DOHH2 (cell line): ENCODE data around the gene EFCAB12.

Source experiments
- H3F3A ChIP-seq: fragments of 200-600 bp; sonication (generic), shearing (Covaris generic); 2 replicates; pipeline ENCODE4 v1.6.0; 2016; ENCODE audit warnings: antibody characterized with exemption, mild to moderate bottlenecking; ENCODE audit not compliant: control insufficient read depth, insufficient read depth
- H3K27ac ChIP-seq: fragments of 200-600 bp; sonication (generic); 2 replicates; pipeline ENCODE4 v1.5.1; 2014; ENCODE audit warnings: low read depth, mild to moderate bottlenecking, low read length, moderate library complexity
- H3K27me3 ChIP-seq: fragments of 200-600 bp; sonication (generic); 2 replicates; pipeline ENCODE4 v1.6.1; 2014; ENCODE audit warnings: mild to moderate bottlenecking, low read length, mixed read lengths; ENCODE audit not compliant: control insufficient read depth
- H3K36me3 ChIP-seq: fragments of 200-600 bp; sonication (generic); 2 replicates; pipeline ENCODE4 v1.6.1; 2014; ENCODE audit warnings: mild to moderate bottlenecking, low read length, moderate library complexity, mixed read lengths; ENCODE audit not compliant: control insufficient read depth
- H3K4me1 ChIP-seq: fragments of 200-600 bp; sonication (generic); 2 replicates; pipeline ENCODE4 v1.6.1; 2014; ENCODE audit warnings: mild to moderate bottlenecking, low read length, mixed read lengths; ENCODE audit not compliant: control insufficient read depth
- H3K4me2 ChIP-seq: fragments of 200-600 bp; sonication (generic); 2 replicates; pipeline ENCODE4 v1.6.0; 2014; ENCODE audit warnings: mild to moderate bottlenecking, low read length, moderate library complexity
- H3K4me3 ChIP-seq: fragments of 200-600 bp; sonication (generic); 2 replicates; pipeline ENCODE4 v1.5.1; 2014; ENCODE audit warnings: mild to moderate bottlenecking, low read length, mixed read lengths
- H3K79me2 ChIP-seq: fragments of 200-600 bp; sonication (generic); 2 replicates; pipeline ENCODE4 v1.6.1; 2014; ENCODE audit warnings: mild to moderate bottlenecking, low read length, mixed read lengths; ENCODE audit not compliant: control insufficient read depth
- H3K9me2 ChIP-seq: fragments of 200-600 bp; sonication (generic); replicated peaks from 2 replicates; pipeline ENCODE4 v1.6.1; 2014; ENCODE audit warnings: mild to moderate bottlenecking, low read length, mixed read lengths; ENCODE audit not compliant: control insufficient read depth
- H3K9me3 ChIP-seq: fragments of 200-600 bp; sonication (generic); 2 replicates; pipeline ENCODE4 v1.6.1; 2014; ENCODE audit warnings: antibody characterized with exemption, low read length, mixed read lengths; ENCODE audit not compliant: control insufficient read depth, insufficient read depth
- H4K20me1 ChIP-seq: fragments of 200-600 bp; sonication (generic); 2 replicates; pipeline ENCODE4 v1.6.0; 2014; ENCODE audit warnings: low read depth, mild to moderate bottlenecking, antibody characterized with exemption, low read length, moderate library complexity; ENCODE audit not compliant: control insufficient read depth, insufficient read depth
- EZH2phosphoT487 ChIP-seq: fragments of 200-600 bp; sonication (generic); IDR thresholded peaks from 2 replicates; pipeline ENCODE4 v1.6.1; 2017; ENCODE audit warnings: borderline replicate concordance, mild to moderate bottlenecking, antibody characterized with exemption, low read length, moderate library complexity, mixed read lengths
- TF ChIP-seq, protein P1 (sequence below): fragments of 200-600 bp; sonication (generic); IDR thresholded peaks from one replicate; pipeline ENCODE4 v1.5.1; 2014; ENCODE audit warnings: antibody characterized with exemption, mild to moderate bottlenecking, low read depth, low read length; ENCODE audit not compliant: poor library complexity, severe bottlenecking

Gene EFCAB12

GRCh38 chr3:129409541-129409940 is 18.9 kb downstream of the EFCAB12 start:
- TF ChIP-seq EZH2phosphoT487, result no peak
- TF ChIP-seq, protein P1, sequence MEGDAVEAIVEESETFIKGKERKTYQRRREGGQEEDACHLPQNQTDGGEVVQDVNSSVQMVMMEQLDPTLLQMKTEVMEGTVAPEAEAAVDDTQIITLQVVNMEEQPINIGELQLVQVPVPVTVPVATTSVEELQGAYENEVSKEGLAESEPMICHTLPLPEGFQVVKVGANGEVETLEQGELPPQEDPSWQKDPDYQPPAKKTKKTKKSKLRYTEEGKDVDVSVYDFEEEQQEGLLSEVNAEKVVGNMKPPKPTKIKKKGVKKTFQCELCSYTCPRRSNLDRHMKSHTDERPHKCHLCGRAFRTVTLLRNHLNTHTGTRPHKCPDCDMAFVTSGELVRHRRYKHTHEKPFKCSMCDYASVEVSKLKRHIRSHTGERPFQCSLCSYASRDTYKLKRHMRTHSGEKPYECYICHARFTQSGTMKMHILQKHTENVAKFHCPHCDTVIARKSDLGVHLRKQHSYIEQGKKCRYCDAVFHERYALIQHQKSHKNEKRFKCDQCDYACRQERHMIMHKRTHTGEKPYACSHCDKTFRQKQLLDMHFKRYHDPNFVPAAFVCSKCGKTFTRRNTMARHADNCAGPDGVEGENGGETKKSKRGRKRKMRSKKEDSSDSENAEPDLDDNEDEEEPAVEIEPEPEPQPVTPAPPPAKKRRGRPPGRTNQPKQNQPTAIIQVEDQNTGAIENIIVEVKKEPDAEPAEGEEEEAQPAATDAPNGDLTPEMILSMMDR, result no peak
- Histone ChIP-seq H3K79me2 (no peaks in the 10 kb centered on the region), H3K9me3 (no peaks in the 10 kb centered on the region), H3K27me3 (no peaks in the 10 kb centered on the region), H3K36me3 (no peaks in the 10 kb centered on the region), H3K4me1 (peaks cover 57% of the 10 kb centered on the region), H3K27ac (peak overlapping the region; percentile 57), H3K4me2 (peak overlapping the region; percentile 43), H3F3A (no peaks in the 10 kb centered on the region), H4K20me1 (no peaks in the 10 kb centered on the region), H3K9me2 (no peaks in the 10 kb centered on the region), H3K4me3 (peak overlapping the region; percentile 19; the same call in 1 of the 2 replicates)

DNA sequence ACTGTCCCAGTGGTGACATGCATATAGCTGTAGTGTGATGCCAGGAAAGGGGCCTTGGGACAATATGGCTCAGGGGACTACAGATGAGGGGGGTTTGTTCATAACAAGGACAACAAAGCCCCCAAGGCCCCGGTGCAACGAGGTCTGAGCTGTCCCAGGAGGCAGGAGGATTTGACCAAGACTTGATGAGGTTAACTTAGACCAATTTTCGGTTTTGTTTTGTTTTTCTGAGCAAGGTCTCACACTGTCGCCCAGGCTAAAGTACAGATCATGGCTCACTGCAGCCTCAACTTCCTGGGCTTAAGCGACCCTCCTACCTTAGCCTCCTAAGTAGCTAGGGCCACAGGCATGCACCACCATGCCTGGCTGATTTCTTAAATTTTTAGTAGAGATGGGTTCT is 23.8 kb downstream of the EFCAB12 start:
- no peaks in the 10 kb centered on the region for H3K9me3 ChIP-seq
- H4K20me1 ChIP-seq, result no peaks in the 10 kb centered on the region
- H3K4me1 ChIP-seq, result peaks cover 51% of the 10 kb centered on the region
- no peaks in the 10 kb centered on the region for H3K9me2 ChIP-seq
- no peaks in the 10 kb centered on the region for H3K36me3 ChIP-seq
- H3K4me2 ChIP-seq, result peak overlapping the region; percentile 18; the same call in 1 of the 2 replicates
- H3K27ac ChIP-seq, result no peak overlapping the region
- H3K79me2 ChIP-seq, result no peaks in the 10 kb centered on the region
- H3K27me3 ChIP-seq, result no peaks in the 10 kb centered on the region
- H3K4me3 ChIP-seq, result no peak overlapping the region
- peaks cover 2% of the 10 kb centered on the region; the same call in 1 of the 2 replicates for H3F3A ChIP-seq
- TF ChIP-seq, protein P1, result no peak
- no peak for TF ChIP-seq EZH2phosphoT487

GRCh38 chr3:129404130-129404529 is 24.3 kb downstream of the EFCAB12 start:
- no peaks in the 10 kb centered on the region for H3K27me3 ChIP-seq
- peaks cover 2% of the 10 kb centered on the region for H3K79me2 ChIP-seq
- peaks cover 2% of the 10 kb centered on the region; the same call in 1 of the 2 replicates for H3F3A ChIP-seq
- no peaks in the 10 kb centered on the region for H3K9me3 ChIP-seq
- H3K27ac ChIP-seq, result no peak overlapping the region
- peaks cover 46% of the 10 kb centered on the region for H3K4me1 ChIP-seq
- no peak for TF ChIP-seq EZH2phosphoT487
- TF ChIP-seq, protein P1, result no peak
- H3K36me3 ChIP-seq, result peaks cover under 1% of the 10 kb centered on the region
- no peaks in the 10 kb centered on the region for H3K9me2 ChIP-seq
- H4K20me1 ChIP-seq, result no peaks in the 10 kb centered on the region
- H3K4me3 ChIP-seq, result no peak overlapping the region
- no peak overlapping the region for H3K4me2 ChIP-seq
